Astrocyte of the hippocampus (primary cell): ENCODE results near the gene SYT14.
"Not testable (repeated sequence)": the region's sequence is repeated elsewhere in the genome, so short reads cannot be mapped to it uniquely, and the experiment has no call there.

ENCODE experiments used
- DNase-seq: peaks from one replicate; pipeline ENCODE4 v3.0.0; 2011; ENCODE audit warnings: low read depth, low spot score

SYT14 gene

DNA sequence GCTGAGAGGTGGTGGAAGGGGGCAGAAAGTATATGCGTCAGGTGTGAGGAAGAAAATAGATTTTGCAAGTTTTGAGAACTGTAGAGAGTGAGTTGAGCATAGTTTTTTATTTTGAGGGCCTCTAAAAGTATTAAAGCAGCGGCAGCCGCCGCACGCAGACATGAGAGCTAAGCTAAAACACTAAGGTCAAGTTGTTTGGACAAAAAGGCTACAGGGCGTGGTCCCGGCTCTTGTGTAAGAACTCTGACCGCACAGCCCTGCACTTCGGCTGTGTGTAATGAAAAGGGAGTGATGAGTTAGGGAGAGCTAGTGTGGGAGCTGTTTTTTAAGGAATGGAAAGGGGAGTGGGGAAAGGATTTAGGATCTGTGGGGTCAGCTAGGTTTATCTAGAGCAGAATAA lies 174.9 kb downstream of the SYT14 start:
- not testable (repeated sequence) for DNase-seq

DNA sequence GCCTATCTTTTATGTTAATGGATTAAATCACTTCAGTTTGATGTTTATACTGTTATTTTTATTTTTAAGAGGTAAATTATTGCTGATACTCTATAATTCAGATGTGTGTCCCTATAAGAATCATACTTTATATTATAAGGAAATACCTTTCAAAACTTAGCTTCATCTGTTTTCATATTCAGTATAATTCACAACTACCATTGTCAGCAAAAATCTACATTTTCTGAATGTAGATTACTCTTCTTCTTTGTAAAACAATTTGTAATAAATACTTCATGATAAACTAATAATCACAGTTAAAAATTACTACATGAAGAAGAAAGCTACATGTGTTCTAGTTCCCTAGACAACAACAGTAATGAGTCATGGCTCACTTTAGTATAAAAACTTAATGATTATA lies 179.2 kb downstream of the SYT14 start:
- no peak for DNase-seq

DNA sequence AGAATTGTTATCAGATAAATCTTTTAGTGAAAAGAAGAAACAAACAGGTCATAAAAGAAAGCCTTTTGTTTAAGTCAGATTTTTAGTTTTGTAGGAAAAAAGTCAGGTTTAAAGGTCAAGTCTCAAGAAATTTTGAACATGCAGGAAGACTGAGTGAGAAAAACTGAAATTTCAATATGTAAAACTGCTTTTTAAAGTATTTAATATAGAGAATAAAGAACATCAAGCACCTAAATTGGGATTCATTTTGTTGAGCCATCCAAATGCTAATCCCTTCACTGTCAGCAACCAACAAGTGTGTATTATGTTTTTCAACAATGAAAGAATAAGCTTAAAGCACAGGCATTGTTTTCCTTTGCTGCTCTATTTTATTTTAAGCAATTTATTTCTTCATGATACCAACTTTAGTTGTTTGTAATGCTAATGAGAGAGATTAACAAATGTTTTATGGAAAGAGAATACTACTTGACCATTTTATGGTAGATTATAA lies 179.7 kb downstream of the SYT14 start:
- no peak for DNase-seq

DNA sequence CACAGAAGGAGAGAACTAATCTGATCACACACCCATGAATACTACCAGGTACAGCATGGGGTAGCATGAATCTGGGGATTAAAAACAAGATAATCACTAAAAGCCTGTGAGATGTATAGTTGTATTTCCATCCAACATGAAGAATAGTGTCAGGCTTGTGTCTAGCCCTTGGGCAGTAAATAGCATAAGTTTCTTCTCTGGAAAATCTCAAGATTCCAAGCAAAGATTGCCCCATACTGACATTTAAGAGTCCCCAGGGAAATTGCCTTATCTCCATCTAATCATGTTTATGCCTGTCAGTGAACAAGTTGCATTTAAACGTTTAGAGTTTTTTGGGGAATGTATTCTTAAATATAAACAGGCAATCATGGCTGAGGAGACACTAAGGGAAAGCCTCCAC lies 185.4 kb downstream of the SYT14 start:
- DNase-seq = no peak

DNA sequence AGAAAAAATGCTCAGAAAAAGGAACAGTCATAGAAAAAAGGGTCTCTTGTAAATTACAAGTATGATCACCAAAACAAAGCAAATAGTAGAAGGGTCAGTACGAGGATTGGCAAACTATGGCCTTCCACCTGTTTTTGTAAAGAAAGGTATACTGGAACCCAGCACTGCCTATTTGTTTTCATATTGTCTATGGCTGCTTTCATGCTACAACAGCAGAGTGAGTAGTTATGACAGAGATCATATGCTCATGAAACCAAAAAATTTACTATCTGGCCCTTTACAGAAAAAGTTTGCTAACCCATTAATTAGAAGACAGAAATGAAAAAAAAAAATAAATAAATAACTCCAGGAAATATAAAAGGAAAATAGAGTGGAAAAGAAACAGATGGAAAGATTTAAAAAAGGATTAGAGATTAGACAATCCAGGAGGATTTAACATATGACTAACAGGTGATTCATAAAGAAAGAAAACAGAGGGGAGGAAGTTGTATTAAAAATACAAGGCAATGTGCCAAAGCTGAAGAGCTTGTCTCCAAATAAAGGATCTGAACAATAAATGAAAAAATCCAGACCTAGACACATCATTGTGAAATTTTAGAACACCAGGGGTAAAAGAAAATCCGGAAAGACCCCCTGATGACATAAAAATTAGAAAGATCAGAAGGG lies 186.0 kb downstream of the SYT14 start:
- peak; percentile 34 for DNase-seq

DNA sequence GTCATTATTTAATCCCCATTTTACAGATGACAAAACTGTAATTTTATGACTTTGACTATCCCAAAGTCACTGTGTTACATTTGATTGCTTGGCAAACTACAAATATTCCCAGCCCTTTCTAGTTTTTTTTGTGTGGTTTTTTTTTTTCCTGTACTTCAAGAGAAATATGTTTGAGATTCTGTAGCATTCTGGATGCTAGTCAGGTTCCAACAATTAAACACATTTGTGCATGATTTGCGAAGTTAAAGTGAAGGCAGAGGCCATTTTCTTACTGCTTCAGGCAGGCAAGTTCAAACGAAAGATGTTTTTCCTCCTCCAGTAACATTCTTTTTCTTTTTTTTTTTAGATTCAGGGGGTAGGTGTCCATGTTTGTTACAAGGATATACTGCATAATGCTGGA lies 186.7 kb downstream of the SYT14 start:
- DNase-seq = no peak

DNA sequence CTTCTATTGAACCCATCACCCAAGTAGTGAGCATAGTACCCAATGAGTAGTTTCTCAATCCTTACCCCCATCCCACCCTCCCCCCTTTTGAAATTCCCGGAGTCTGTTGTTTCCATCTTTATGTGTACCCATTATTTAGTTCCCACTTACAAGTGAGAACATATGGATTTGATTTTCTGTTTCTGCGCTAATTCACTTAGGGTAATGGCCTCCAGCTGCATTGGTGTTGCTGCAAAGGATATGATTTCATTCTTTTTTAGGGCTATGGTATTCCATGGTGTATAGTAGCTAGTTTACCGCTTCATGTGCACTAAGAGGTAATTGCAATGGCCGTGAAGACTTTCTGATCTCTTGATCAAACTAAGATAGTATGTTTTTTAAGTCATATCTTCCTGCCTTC lies 187.1 kb downstream of the SYT14 start:
- DNase-seq = no peak

DNA sequence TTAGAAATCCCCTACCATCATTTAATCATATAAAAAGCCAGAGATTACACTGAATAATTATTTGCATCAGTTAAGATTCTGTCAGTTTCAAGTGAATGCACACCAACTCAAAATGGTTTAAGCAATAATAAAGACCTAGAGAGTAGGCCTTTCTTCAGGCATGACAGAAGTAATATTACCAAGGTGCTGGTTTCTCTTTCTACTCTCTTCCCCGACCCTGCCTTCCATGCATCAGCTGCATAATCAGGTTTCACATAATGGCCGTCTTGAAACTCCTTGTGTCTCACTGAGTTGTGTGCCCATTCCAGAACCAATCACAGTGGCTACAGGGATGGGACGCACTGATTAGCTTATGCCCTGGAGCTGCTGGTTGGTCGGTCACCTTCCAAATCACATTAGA lies 191.1 kb downstream of the SYT14 start:
- DNase-seq = no peak

DNA sequence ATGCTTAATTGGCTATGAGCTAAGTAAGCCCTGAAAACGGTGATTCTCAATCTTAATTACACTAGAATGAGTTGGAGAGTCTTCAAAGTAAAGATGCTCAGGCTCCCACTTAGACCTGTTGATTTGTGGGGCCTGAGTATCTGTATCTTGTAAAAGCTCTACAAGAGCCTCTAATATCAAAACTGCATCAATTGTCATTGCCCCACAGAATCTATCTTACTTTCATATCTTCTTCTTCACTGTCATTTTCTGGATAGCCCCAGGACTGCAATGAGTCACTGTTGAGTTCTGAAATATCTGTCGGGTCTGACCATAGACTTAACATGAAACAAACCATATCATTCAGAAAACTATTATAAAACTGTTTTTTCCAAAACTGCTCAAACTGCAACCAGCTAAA lies 191.7 kb downstream of the SYT14 start:
- no peak for DNase-seq

DNA sequence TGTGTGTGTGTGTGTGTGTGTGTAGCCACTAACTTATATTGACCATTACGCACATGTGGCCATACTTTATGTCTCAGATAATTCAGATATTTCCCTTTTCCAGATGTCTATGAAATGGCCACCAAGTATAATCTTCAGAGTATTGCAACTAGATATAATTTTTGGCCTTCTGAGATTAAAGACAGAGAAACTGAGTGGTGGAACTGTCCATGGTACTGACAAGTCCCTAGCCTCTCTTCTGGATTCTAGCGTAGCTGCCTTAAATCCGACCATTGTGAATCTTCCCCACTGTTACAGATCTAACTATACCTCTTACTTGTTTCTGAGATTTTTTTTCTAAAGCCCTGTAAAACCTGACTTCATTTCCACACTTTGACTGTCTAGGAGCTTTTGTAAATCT lies 194.6 kb downstream of the SYT14 start:
- peak; percentile 68 for DNase-seq

DNA sequence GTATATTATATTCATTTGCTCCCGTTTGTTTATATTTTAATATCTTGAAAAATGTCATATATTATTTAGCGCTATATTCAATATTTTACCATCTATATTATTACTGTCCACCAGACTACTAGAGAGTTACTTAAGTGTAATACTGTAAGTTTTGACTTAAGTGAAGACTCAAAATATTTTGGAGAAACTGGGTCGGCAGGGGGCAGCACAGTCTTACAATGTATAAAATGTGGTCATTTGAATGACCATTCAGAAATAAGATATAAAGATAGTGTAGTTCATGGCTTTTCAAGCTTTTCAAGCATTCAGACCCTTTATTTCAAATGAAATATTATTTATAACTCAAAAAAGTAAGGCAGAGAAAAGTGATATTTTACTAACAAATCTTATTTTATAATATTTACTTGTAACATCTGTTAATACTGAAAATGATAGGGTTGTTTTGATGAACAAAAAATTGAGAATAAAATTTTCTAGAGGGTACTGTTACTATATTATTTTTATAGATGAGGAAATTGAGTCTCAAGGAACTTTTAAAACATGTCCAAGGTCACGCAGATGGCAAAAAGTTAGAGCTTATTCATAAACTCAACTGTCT lies 205.5 kb downstream of the SYT14 start:
- DNase-seq = peak; percentile 81

DNA sequence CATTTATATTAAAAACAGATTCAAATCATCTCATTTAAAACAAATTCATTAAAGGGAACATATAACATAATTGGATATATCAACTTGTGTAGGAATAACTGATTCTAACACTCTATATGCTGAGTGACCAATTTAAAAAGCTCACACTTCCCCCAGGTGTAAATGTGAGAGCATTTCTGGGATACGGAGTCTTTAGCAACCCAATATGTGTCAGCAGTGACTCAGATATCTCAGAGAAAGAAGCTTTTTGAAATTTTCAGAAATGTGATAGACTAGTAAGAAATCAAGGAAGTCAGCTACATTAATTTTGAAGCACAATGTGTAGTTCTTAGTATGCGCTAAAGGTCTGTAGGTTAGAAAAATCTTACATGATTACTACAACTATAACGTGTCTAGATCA lies 206.7 kb downstream of the SYT14 start:
- no peak for DNase-seq

DNA sequence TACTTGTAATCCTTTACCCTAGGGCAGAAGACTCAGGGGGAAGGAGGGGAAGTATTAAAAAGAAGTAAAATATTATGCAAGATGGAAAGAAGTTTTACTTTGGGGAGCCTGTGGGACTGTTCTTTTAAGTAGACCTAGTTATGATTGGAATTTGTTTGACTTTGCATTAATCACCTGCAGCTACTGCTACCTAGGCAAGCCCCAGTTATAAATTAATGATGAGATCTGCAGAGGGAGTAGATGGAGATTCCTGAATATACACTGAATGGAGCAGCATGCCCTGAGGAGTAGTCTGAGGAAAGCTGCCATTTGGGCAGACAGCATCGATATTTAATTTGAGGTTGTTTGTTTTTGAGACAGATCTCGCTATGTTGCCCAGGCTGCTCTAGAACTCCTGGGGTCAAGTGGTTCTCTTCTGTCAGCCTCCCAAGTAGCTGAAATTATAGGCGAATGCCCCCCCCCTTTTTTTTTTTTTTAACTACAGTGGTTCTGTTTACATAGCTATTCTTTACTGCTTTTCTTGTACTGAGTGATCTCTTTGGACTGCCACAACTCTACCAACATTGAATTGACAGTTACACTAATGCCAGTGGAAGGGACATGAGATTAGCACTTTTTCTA lies 213.1 kb downstream of the SYT14 start:
- DNase-seq = no peak

DNA sequence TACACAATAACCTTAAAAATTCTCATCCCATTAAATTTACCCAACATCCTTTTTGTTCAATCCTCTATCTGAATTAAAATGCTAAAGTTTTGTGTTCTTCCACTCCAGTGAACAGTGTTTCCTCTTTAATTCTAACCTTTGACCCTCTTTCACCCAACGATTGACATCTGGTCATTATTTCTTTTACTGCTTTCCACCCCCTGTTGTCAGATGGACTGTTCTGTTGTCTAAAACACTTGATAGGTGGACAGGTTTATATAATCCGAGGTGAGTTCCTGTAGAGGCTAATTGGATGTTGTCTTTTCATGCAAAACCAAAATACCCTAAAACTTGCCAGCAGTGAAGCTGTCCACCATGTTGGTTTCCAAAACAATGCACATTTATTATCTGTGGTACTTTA lies 221.2 kb downstream of the SYT14 start:
- DNase-seq = no peak

DNA sequence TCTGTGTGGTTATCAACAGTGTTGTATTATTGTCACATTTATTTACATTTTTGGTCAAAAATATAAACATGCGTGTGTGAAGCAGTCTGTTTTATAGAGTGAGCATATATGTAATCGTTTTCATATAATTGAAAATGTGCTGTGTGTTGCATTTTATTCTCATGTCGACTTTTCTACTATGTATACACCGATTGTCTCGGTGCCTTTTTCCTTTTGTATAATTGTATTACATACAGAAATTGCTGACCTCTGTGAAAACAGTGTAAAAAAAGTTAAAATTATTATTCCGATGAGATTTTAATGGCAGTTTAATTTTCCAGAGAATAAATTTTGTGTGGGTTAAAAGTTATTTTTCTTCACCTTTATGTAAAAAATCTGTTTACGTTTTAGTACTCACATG lies 232.2 kb downstream of the SYT14 start:
- DNase-seq = no peak

DNA sequence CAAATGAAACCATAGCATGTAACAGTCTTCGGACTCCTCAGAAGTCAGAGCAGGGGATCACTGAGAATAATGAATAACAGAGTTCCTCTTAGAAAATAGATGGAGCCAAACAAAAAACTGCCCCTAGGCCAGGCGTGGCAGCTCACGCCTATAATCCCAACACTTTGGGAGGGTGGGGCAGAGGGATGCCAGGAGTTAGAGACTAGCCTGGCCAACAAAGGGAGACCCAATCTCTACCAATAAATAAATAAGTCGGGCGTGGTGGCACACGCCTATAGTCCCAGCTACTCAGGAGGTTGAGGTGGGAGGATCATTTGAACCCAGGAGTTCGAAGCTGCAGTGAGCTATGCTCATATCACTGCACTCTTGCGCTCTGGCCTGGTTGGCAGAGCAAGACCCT lies 236.1 kb downstream of the SYT14 start:
- no peak for DNase-seq

DNA sequence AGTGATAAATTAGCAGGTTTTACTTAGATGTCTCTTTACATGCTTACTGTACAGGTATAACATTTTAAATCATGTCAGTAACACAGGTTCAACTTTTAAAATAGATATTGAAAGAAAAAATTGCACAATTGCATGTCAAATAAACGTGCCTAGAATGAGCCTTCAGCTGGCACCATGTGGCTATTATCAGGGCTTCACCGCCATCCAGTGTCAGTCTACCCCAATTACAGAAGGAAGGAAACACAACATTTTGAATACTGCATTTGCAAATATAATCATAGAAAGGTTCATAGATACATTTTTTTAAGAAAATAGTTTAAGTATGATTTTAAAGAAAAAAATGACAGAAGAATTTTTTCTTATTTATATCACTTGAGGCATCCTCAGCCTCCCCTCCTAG lies 247.0 kb downstream of the SYT14 start:
- no peak for DNase-seq

DNA sequence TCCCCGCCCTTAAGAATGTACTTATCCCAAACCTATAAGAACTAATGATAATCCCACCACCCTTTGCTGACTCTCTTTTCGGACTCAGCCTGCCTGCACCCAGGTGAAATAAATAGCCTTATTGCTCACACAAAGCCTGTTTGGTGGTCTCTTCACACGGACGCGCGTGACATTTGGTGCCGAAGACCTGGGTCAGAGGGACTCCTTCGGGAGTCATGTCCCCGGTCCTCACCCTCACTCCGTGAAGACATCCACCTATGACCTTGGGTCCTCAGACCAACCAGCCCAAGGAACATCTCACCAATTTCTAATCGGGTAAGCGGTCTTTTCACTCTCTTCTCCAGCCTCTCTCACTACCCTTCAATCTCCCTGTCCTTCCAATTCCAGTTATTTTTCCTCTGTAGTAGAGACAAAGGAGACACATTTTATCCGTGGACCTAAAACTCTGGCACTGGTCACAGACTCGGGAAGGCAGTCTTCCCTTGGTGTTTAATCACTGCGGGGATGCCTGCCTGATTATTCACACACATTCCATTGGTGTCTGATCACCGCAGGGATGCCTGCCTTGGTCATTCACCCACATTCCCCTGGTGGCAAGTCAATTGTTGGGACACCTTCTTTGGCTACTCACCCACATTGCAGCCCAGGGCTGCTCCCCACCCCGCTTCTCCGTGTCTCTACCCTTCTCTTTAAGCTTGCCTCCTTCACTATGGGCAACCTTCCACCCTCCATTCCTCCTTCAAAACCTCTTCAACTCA lies 250.0 kb downstream of the SYT14 start:
- peak; percentile 82 for DNase-seq

DNA sequence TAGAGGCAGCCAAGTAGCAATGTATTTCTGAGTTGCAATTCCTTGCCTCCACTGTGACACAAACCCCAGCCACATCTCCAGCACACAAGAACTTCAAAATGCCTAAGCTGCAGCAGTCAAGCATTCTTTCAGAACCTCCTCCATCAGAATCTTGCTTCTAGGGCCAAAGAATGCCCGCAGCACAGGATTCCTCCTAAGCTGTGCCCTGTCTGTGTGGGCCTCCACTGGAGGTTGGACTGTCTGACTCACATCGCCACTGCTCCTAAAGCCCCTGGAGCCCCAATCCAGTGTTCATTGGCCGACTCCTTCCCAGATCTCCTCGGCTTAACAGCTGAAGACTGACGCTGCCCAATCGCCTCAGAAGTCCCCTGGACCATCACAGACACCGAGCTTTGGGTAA lies 251.4 kb downstream of the SYT14 start:
- DNase-seq = no peak

DNA sequence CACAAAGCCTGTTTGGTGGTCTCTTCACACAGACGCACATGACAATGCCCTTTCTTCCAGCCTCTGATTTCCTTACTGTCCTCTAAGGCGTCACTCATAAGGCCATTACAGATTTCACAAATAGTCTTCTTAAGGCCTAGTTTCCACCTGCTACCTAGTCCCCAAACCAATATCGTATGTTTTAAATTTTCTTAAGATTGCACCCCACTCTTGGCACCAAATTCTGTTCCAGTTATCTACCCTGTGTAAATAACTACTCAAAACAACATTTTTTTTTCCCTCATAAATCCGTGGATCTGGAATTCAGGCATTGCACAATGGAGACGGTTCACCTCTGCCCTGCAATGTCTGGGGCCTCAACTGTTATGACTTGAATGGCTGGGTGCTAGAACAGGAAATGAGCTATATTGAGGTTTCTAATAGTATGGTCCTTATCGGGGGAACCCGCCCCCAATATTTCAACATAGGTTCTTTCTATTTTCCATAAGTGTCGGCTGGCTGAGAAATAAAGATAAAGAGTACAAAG lies 257.7 kb downstream of the SYT14 start:
- DNase-seq = no peak

DNA sequence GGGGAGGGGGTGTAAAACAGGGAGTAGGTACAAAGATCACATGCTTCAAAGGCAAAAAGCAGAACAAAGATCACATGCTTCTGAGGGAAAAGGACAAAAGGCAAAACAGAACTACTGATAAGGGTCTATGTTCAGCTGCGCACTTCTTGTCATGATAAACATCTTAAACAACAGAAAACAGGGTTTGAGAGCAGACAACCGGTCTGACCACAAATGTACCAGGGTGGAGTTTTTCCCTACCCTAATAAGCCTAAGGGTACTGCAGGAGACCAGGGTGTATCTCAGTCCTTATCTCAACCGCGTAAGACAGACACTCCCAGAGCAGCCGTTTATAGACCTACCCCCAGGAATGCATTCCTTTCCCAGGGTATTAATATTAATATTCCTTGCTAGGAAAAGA lies 258.2 kb downstream of the SYT14 start:
- DNase-seq = not testable (repeated sequence)

DNA sequence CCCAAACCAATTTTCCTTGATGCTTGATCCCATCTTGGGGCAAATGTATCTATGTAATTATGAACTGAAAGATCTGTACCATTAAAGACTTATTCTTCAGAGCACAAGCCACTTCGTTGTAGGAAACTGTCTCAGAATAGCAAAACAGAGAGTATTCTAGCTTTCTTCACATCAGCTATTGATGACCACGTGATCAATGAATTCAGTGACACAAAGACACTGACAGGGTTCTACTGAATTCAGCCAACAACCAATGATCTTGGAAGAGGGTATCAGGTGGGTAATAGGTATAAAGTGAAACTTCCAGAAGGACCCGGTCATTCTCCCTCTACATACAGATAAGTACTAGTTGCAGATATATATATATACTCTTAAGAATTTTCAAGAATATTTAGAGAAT lies 260.8 kb downstream of the SYT14 start:
- DNase-seq = no peak
